Skeletal muscle satellite cell (primary cell): ENCODE results near the gene ULBP1.
A peak's percentile ranks its signal among the peaks of the same experiment; 100 is the strongest.
"Not testable (repeated sequence)": the region's sequence is repeated elsewhere in the genome, so short reads cannot be mapped to it uniquely, and the experiment has no call there.

ENCODE experiments used
- H3K27me3 ChIP-seq: 2 replicates; pipeline ENCODE4 v1.7.0; 2013; ENCODE audit warnings: low read length; ENCODE audit not compliant: control insufficient read depth, insufficient read depth
- H3K36me3 ChIP-seq: 2 replicates; pipeline ENCODE4 v1.7.0; 2013; ENCODE audit warnings: mild to moderate bottlenecking, control low read depth, low read length; ENCODE audit not compliant: insufficient read depth
- H3K4me1 ChIP-seq: 2 replicates; pipeline ENCODE4 v1.7.0; 2013; ENCODE audit warnings: low read length; ENCODE audit not compliant: control insufficient read depth, insufficient read depth
- H3K4me2 ChIP-seq: 2 replicates; pipeline ENCODE4 v1.7.0; 2013; ENCODE audit warnings: mild to moderate bottlenecking, low read length
- H3K4me3 ChIP-seq: 2 replicates; pipeline ENCODE4 v1.7.0; 2013; ENCODE audit warnings: low read length
- H3K9ac ChIP-seq: 2 replicates; pipeline ENCODE4 v1.7.0; 2013; ENCODE audit warnings: mild to moderate bottlenecking, low read depth, low read length, moderate library complexity
- H3K9me3 ChIP-seq: replicated peaks from 2 replicates; pipeline ENCODE4 v1.7.0; 2013; ENCODE audit warnings: mild to moderate bottlenecking, control low read depth, low read length

ULBP1 gene

GRCh38 chr6:149954328-149954983, 9.3 kb upstream of the ULBP1 start:
- peaks cover 69% of the 10 kb centered on the region for H3K27me3 ChIP-seq
- not testable (repeated sequence) for H3K9ac ChIP-seq, H3K9me3 ChIP-seq, H3K4me1 ChIP-seq, H3K36me3 ChIP-seq
- H3K4me2 ChIP-seq = peak overlapping the region; percentile 64
- peak overlapping the region; percentile 47 for H3K4me3 ChIP-seq

- peaks cover 69% of the 10 kb centered on the region for H3K27me3 ChIP-seq
- not testable (repeated sequence) for H3K9me3 ChIP-seq, H3K36me3 ChIP-seq
Observed at GRCh38 chr6:149954984-149955653, 8.6 kb upstream of the ULBP1 start.

GRCh38 chr6:149955654-149956317, 8.0 kb upstream of the ULBP1 start:
- H3K9me3 ChIP-seq, H3K4me1 ChIP-seq: not testable (repeated sequence)
- H3K27me3 ChIP-seq = peaks cover 68% of the 10 kb centered on the region

More at GRCh38 chr6:149954984-149955653, 8.6 kb upstream of the ULBP1 start:
- H3K4me2 ChIP-seq, H3K4me1 ChIP-seq, H3K4me3 ChIP-seq, H3K9ac ChIP-seq: not testable (repeated sequence)

GRCh38 chr6:149958124-149958523, 5.6 kb upstream of the ULBP1 start:
- peaks cover 44% of the 10 kb centered on the region for H3K27me3 ChIP-seq

More at GRCh38 chr6:149955654-149956317, 8.0 kb upstream of the ULBP1 start:
- H3K36me3 ChIP-seq, H3K9ac ChIP-seq, H3K4me3 ChIP-seq, H3K4me2 ChIP-seq: not testable (repeated sequence)

GRCh38 chr6:149959806-149960205, 3.9 kb upstream of the ULBP1 start:
- Histone ChIP-seq H3K27me3 (peaks cover 44% of the 10 kb centered on the region), H3K4me1 (peaks cover 20% of the 10 kb centered on the region)
- not testable (repeated sequence) for H3K36me3 ChIP-seq, H3K4me2 ChIP-seq, H3K9ac ChIP-seq, H3K9me3 ChIP-seq, H3K4me3 ChIP-seq

More at GRCh38 chr6:149958124-149958523, 5.6 kb upstream of the ULBP1 start:
- H3K36me3 ChIP-seq, H3K4me1 ChIP-seq, H3K4me3 ChIP-seq, H3K9ac ChIP-seq, H3K9me3 ChIP-seq, H3K4me2 ChIP-seq: not testable (repeated sequence)

GRCh38 chr6:149960488-149960887, 3.3 kb upstream of the ULBP1 start:
- H3K4me2 ChIP-seq = no peak overlapping the region
- peaks cover 45% of the 10 kb centered on the region for H3K27me3 ChIP-seq
- peaks cover 24% of the 10 kb centered on the region for H3K4me1 ChIP-seq
- no peak overlapping the region for H3K4me3 ChIP-seq
- H3K9me3 ChIP-seq = no peaks in the 10 kb centered on the region
- no peak overlapping the region for H3K9ac ChIP-seq
- no peaks in the 10 kb centered on the region for H3K36me3 ChIP-seq

- no peak overlapping the region for H3K9ac ChIP-seq
- peaks cover 38% of the 10 kb centered on the region for H3K27me3 ChIP-seq
- H3K4me3 ChIP-seq = no peak overlapping the region
- H3K9me3 ChIP-seq = no peaks in the 10 kb centered on the region
- H3K4me1 ChIP-seq = peaks cover 25% of the 10 kb centered on the region
- H3K36me3 ChIP-seq = no peaks in the 10 kb centered on the region
- H3K4me2 ChIP-seq = no peak overlapping the region
Observed at GRCh38 chr6:149961728-149962425, 1.9 kb upstream of the ULBP1 start.

GRCh38 chr6:149962461-149963211, 1.1 kb upstream of the ULBP1 start:
- Histone ChIP-seq H3K9me3 (no peaks in the 10 kb centered on the region), H3K4me2 (peak overlapping the region; percentile 99), H3K9ac (no peak overlapping the region), H3K36me3 (no peaks in the 10 kb centered on the region), H3K27me3 (peaks cover 34% of the 10 kb centered on the region), H3K4me1 (peaks cover 25% of the 10 kb centered on the region), H3K4me3 (peak overlapping the region; percentile 85)

GRCh38 chr6:149963212-149963461, 606 bp upstream of the ULBP1 start:
- Histone ChIP-seq H3K9me3 (no peaks in the 10 kb centered on the region), H3K9ac (peak overlapping the region; percentile 87), H3K27me3 (peaks cover 36% of the 10 kb centered on the region), H3K4me3 (peak overlapping the region; percentile 85), H3K36me3 (no peaks in the 10 kb centered on the region), H3K4me2 (peak overlapping the region; percentile 99), H3K4me1 (peaks cover 25% of the 10 kb centered on the region)

GRCh38 chr6:149964308-149965193, 808 bp downstream of the ULBP1 start:
- H3K4me1 ChIP-seq = peaks cover 25% of the 10 kb centered on the region
- H3K4me2 ChIP-seq = peak overlapping the region; percentile 99
- H3K4me3 ChIP-seq = peak overlapping the region; percentile 85
- H3K9ac ChIP-seq = peak overlapping the region; percentile 87
- no peaks in the 10 kb centered on the region for H3K9me3 ChIP-seq
- no peaks in the 10 kb centered on the region for H3K36me3 ChIP-seq
- H3K27me3 ChIP-seq = peaks cover 28% of the 10 kb centered on the region
